Measurements from ENCODE around the gene FAM131B.

DNA sequence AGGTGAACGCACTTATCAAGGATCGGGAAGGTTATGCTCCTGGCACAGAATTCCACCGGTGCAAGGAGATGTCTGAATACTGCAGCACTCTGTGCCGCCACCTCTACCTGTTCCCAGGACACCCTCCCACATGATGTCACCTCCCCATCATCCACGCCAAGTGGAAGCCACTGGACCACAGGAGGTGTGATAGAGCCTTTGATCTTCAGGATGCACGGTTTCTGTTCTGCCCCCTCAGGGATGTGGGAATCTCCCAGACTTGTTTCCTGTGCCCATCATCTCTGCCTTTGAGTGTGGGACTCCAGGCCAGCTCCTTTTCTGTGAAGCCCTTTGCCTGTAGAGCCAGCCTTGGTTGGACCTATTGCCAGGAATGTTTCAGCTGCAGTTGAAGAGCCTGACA lies 57.6 kb downstream of the FAM131B start:
- TF ChIP-seq, protein P1, sequence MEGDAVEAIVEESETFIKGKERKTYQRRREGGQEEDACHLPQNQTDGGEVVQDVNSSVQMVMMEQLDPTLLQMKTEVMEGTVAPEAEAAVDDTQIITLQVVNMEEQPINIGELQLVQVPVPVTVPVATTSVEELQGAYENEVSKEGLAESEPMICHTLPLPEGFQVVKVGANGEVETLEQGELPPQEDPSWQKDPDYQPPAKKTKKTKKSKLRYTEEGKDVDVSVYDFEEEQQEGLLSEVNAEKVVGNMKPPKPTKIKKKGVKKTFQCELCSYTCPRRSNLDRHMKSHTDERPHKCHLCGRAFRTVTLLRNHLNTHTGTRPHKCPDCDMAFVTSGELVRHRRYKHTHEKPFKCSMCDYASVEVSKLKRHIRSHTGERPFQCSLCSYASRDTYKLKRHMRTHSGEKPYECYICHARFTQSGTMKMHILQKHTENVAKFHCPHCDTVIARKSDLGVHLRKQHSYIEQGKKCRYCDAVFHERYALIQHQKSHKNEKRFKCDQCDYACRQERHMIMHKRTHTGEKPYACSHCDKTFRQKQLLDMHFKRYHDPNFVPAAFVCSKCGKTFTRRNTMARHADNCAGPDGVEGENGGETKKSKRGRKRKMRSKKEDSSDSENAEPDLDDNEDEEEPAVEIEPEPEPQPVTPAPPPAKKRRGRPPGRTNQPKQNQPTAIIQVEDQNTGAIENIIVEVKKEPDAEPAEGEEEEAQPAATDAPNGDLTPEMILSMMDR (IDR thresholded peaks at IDR 0.05; ENCODE audit: poor library complexity): no peak
- no peak for TF ChIP-seq EZH2 (IDR thresholded peaks at IDR 0.05; ENCODE audit: borderline replicate concordance)

All from hepatocyte (in vitro differentiated cells).